NCI-H226 (cell line): Measurements from ENCODE around the gene TLL2.
"Not testable (repeated sequence)": the region's sequence is repeated elsewhere in the genome, so short reads cannot be mapped to it uniquely, and the experiment has no call there.

Source experiments
- DNase-seq: peaks from one replicate; pipeline ENCODE4 v3.0.0-alpha.2; 2015

TLL2 gene

GRCh38 chr10:96513698-96514561, at the start of gene TLL2:
TLL2 (minus strand) TSS chr10:96513926; CDS start chr10:96513685, 241 bp downstream.
- DNase-seq, result peak; percentile 87

- DNase-seq, result no peak
These were observed 47.5 kb upstream of the TLL2 start for GRCh38 chr10:96560966-96561887.

GRCh38 chr10:96560489-96560888, 46.8 kb upstream of the TLL2 start:
- DNase-seq, result no peak

- no peak for DNase-seq
These were observed 42.3 kb upstream of the TLL2 start for GRCh38 chr10:96556003-96556402.

- no peak for DNase-seq
These were observed 41.6 kb upstream of the TLL2 start for GRCh38 chr10:96555330-96555729.

GRCh38 chr10:96548589-96548988, 34.9 kb upstream of the TLL2 start:
- no peak for DNase-seq

- DNase-seq, result not testable (repeated sequence)
These were observed 31.8 kb upstream of the TLL2 start for GRCh38 chr10:96545558-96545957.

GRCh38 chr10:96541921-96542320, 28.2 kb upstream of the TLL2 start:
- no peak for DNase-seq

GRCh38 chr10:96540240-96540639, 26.5 kb upstream of the TLL2 start:
- DNase-seq, result no peak

GRCh38 chr10:96538683-96539082, 25.0 kb upstream of the TLL2 start:
- no peak for DNase-seq

GRCh38 chr10:96536129-96536528, 22.4 kb upstream of the TLL2 start:
- DNase-seq, result no peak

GRCh38 chr10:96532523-96532922, 18.8 kb upstream of the TLL2 start:
- no peak for DNase-seq

- DNase-seq, result no peak
These were observed 16.0 kb upstream of the TLL2 start for GRCh38 chr10:96529634-96530279.

GRCh38 chr10:96524741-96525140, 11.0 kb upstream of the TLL2 start:
- no peak for DNase-seq

- no peak for DNase-seq
These were observed 3.6 kb upstream of the TLL2 start for GRCh38 chr10:96517284-96517683.

GRCh38 chr10:96516337-96516736, 2.6 kb upstream of the TLL2 start:
- no peak for DNase-seq

GRCh38 chr10:96513305-96513697, 425 bp downstream of the TLL2 start:
- DNase-seq, result no peak

- DNase-seq, result no peak
These were observed 1.0 kb downstream of the TLL2 start for GRCh38 chr10:96512524-96513304.

- no peak for DNase-seq
These were observed 2.4 kb downstream of the TLL2 start for GRCh38 chr10:96511044-96511945.

- DNase-seq, result peak; percentile 31
These were observed 4.6 kb downstream of the TLL2 start for GRCh38 chr10:96509017-96509641.

GRCh38 chr10:96507044-96507443, 6.7 kb downstream of the TLL2 start:
- DNase-seq, result no peak
